Endothelial cell (in vitro differentiated cells): ENCODE data around the gene ZNF831. TPM values are rescaled to one million over a fixed set of nuclear protein-coding genes. Genes with fewer than 3 reads are reported as not detected.

Experiments
- DNase-seq: peaks from one replicate; pipeline ENCODE4 v3.0.0; 2021; ENCODE audit warnings: low spot score
- H3K27ac Mint-ChIP-seq: one replicate; pipeline ENCODE4 v1.8.0; 2021; ENCODE audit warnings: mixed read lengths, inconsistent platforms; ENCODE audit not compliant: unreplicated experiment
- H3K27me3 Mint-ChIP-seq: one replicate; pipeline ENCODE4 v1.8.0; 2021; ENCODE audit warnings: mild to moderate bottlenecking, moderate library complexity, mixed read lengths, inconsistent platforms; ENCODE audit not compliant: unreplicated experiment
- H3K36me3 Mint-ChIP-seq: one replicate; pipeline ENCODE4 v1.8.0; 2021; ENCODE audit warnings: mild to moderate bottlenecking, low read depth, mixed read lengths, inconsistent platforms; ENCODE audit not compliant: unreplicated experiment
- H3K4me1 Mint-ChIP-seq: one replicate; pipeline ENCODE4 v1.8.0; 2021; ENCODE audit warnings: mild to moderate bottlenecking, mixed read lengths, inconsistent platforms; ENCODE audit not compliant: unreplicated experiment
- H3K4me3 Mint-ChIP-seq: one replicate; pipeline ENCODE4 v1.8.0; 2021; ENCODE audit warnings: mild to moderate bottlenecking, mixed read lengths, inconsistent platforms; ENCODE audit not compliant: unreplicated experiment
- H3K9me3 Mint-ChIP-seq: one replicate; pipeline ENCODE4 v1.8.0; 2021; ENCODE audit warnings: mixed read lengths, inconsistent platforms; ENCODE audit not compliant: unreplicated experiment
- CTCF ChIP-seq: fragments of 200-600 bp; sonication (generic); IDR thresholded peaks from one replicate; pipeline ENCODE4 v1.5.0; 2021; ENCODE audit warnings: antibody characterized with exemption; ENCODE audit not compliant: unreplicated experiment
- total RNA-seq: library from RNA; stranded (reverse); fragmentation: NEBNext Ultra II Directional; extraction: Animal tissue kit (Norgen Biotek cat#: 25700); gene quantifications from one replicate; pipeline ENCODE4 v1.2.1, GENCODE V29; 2021; ENCODE audit not compliant: unreplicated experiment

ZNF831 gene
- total RNA-seq, 1 donor from 2014 or later = 0.56 TPM

- no peak overlapping the region for H3K4me3 Mint-ChIP-seq
- no peak for DNase-seq
- no peaks in the 10 kb centered on the region for H3K36me3 Mint-ChIP-seq
- no peaks in the 10 kb centered on the region for H3K9me3 Mint-ChIP-seq
- peak overlapping the region; percentile 99 for H3K27ac Mint-ChIP-seq
- H3K4me1 Mint-ChIP-seq = peaks cover 27% of the 10 kb centered on the region
- peaks cover 15% of the 10 kb centered on the region for H3K27me3 Mint-ChIP-seq
- TF ChIP-seq CTCF = no peak
These were observed 11.8 kb upstream of the ZNF831 start for GRCh38 chr20:59151820-59152219.

GRCh38 chr20:59152559-59153354, 10.9 kb upstream of the ZNF831 start:
- Mint-ChIP-seq H3K36me3 (no peaks in the 10 kb centered on the region), H3K4me1 (peaks cover 27% of the 10 kb centered on the region), H3K4me3 (no peak overlapping the region), H3K9me3 (no peaks in the 10 kb centered on the region), H3K27ac (no peak overlapping the region), H3K27me3 (peaks cover 14% of the 10 kb centered on the region)
- DNase-seq = no peak
- no peak for TF ChIP-seq CTCF

DNA sequence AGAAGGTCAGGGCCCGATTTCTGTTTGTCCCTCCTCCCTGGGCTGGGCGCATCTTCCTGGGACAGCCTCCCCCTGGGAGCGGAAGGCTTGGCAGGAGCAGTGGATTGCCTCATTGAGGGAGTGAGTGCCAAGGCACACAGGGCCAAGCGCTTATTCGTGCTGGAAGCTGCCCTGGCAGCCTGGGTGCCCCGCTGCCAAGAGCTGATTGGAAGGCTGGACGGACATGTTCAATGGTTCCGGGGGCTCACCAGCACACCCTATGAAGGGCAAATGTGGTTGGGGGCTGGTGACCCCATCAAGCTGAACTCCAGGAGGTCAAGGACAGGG, 10.3 kb upstream of the ZNF831 start:
- H3K4me1 Mint-ChIP-seq = peaks cover 32% of the 10 kb centered on the region
- H3K36me3 Mint-ChIP-seq = no peaks in the 10 kb centered on the region
- no peaks in the 10 kb centered on the region for H3K9me3 Mint-ChIP-seq
- H3K27me3 Mint-ChIP-seq = peaks cover 13% of the 10 kb centered on the region
- TF ChIP-seq CTCF = no peak
- no peak overlapping the region for H3K27ac Mint-ChIP-seq
- DNase-seq = no peak
- H3K4me3 Mint-ChIP-seq = no peak overlapping the region

- peaks cover 13% of the 10 kb centered on the region for H3K27me3 Mint-ChIP-seq
- no peak for DNase-seq
- TF ChIP-seq CTCF = no peak
- H3K4me3 Mint-ChIP-seq = peak overlapping the region; percentile 34
- no peaks in the 10 kb centered on the region for H3K36me3 Mint-ChIP-seq
- no peaks in the 10 kb centered on the region for H3K9me3 Mint-ChIP-seq
- H3K27ac Mint-ChIP-seq = no peak overlapping the region
- H3K4me1 Mint-ChIP-seq = peaks cover 32% of the 10 kb centered on the region
These were observed 9.8 kb upstream of the ZNF831 start for GRCh38 chr20:59153832-59154231.

DNA sequence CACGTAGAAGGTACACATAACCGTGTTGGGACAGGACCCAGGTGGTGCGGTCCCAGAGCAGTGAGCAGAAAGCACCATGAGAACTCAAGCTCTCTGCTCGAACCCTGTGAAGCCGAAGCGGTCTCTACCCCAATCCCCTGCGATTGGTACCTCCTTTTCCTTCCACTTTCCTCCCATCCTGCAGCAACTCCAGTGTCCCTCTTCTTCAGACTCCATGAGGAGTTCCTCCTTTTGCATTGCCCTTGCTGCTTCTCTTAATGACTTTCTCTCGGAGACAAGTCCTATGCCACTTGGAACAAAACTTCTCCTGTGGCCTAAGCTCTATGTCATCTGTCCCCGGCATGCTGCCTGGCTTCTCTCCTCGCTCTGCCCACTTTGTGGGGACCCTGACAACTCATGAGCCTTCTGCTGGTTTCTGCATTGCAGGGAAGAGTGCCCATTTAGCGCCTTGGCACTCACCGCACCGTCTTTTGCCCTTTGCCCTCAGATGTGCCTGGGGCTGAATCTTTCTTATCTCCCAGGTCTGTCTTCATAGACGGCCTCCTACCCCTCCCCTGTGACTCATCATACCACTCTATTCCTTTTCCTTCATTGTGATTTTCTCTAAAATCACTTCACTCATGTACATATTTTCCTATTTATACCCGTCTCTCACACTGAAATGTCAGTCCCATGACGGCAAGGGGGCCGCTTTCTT, 9.2 kb upstream of the ZNF831 start:
- Mint-ChIP-seq H3K27me3 (peaks cover 13% of the 10 kb centered on the region), H3K4me3 (no peak overlapping the region), H3K4me1 (peaks cover 34% of the 10 kb centered on the region), H3K27ac (no peak overlapping the region), H3K9me3 (no peaks in the 10 kb centered on the region), H3K36me3 (no peaks in the 10 kb centered on the region)
- TF ChIP-seq CTCF = no peak
- no peak for DNase-seq
